Inflammatory macrophage treated with lipopolysaccharide for 1 hour (primary cell): ENCODE measurements around the gene WHAMM.

Source experiments
- DNase-seq, 2 donors: peaks; one replicate each; pipeline ENCODE4 v3.0.0-alpha.2; 2020 to 2022

The WHAMM gene

DNA sequence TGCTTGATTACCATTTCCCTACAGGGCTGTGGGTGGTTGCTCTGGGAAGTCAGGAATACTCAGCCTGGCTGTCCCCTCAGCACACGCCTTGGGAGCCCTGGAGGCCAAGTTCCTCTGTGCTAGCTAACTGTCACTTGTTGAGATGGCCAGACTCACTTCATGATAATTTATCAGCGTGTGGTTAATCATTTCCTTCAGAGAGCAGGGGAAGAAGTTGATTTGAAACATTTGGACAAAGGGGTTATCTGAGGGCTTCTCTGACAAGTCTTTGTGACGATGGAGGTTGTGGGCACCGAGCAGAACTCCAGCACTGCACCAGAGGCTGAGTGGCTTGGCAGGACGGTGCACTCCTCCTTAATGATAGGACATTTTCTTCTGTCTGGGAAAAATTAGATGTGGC, 61.9 kb downstream of the WHAMM start:
- DNase-seq = peak; percentile 13 to 35

DNA sequence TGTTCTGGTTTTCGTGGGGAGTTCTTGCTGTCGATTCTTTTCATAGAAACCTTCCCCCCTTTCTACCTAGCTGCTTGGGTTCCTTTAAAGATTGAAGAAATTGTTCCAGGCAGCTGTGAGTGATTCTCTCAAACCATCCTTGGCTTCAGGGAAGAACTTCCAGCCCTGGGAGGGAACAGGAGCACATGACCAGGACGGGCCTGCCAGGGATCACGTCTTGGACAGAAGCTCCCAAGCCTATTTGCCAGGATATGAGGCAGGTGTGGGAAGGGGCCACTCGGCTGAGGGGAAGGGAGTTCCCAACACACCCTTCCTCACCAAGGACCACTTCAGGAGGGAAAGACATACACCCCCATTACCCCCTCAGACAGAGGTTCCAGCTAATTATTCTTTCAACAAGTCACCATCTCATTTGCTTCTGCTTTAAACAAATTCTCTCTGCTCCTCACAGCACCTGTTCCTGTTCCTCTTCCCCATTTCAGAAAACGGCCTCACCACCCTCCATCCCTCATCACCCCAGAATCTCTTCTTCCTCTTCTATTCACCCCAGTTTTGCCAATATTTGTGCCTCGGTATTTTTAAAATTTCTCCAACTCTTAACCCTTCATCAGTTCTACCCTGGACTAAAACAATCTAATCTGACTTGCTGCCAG, 62.5 kb downstream of the WHAMM start:
- no peak for DNase-seq

DNA sequence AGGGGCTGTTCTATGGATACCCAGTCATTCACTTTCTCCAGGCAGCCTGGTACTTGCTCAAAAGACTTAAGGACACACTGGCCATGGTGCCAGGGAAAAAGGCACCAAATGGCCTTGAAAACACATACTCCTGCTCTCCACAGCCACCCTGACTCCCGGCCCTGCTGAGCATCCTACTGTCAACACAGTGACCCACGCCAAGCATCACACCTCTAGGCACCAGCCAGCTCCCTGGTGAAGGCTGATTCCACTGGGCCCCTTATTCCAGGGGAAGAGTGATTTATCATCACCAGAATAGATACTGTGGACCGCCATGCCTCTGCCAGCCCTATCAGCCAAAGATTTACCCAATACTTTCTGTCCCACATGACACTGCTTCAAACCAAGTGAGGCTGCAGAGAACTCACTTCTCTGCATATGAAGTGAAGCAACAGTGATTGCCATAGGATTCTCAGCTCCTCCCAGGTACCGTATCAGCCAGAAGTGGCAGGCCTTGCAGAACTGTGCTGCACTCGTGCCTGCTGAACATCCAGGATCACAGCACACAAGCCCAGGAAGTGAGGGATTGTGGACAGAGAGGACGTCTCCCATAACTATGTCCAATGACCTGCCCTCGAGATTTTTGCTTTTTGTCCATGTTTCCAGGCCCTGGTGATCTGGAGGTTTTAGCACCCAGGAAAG, 63.7 kb downstream of the WHAMM start:
- DNase-seq = no peak

DNA sequence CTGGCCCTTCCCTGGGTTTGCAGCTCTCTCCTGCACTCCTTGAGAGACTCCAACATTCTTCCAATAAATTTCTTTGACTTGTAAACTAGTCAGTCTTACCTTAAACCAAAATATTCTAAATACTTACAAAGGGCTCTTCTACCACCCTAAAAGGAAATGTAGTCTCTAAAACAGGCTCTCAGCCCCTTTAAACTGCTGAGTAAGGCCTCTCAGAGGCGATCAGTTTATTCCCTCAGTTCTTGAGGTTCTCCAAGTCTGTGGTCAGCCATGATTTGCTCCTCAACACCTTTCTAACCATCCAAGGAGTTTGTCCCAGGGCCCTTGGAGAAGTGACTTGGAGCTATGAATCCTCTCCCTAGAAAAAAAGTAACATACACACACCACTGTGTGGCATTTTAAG, 64.8 kb downstream of the WHAMM start:
- no peak for DNase-seq

DNA sequence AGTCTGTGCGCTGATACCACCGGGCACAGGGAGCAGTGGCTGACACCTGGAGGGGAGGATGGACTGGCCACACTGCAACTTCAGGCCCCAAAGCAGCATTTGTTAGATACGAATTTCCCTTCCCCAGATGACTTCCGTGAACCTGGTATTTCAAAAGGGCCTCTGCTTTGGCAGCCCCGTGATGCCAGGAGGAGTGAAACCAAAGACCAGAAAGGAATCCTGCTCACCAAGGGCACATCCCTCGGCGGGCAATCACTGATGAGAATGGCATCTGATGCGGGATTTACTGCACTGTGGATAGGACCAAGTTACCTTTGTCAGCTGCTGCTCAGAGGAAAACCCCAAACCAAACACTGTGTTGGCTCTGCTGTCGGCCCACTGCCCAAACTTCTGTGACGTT, 65.5 kb downstream of the WHAMM start:
- no peak for DNase-seq

DNA sequence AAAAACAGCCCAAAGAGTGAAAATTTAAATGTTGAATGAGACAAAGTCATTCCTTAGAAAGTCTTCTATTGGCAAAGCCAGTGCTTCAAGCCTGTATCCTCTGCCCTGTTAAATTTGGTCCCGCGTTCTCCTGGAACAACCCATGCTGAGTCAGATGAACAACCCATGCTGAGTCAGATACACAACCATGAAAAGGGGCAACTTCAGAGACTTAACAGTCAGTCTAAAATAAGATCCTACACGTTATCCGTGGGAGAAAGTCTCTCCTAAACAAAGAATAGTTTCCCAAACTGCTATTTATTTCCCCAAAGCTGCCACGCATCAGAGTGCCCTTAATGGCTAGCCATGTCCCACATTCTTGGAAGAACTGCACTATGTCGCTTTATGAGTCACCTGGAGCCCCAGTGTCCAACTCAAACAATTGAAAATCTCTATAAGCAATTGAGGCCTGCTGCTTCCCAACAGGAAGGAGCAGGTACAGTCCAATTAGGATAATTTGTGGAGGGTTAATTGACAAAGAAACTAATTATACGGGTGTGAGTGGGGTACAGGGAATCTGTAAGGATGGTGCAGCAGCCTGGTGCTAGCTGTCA, 66.1 kb downstream of the WHAMM start:
- no peak for DNase-seq

DNA sequence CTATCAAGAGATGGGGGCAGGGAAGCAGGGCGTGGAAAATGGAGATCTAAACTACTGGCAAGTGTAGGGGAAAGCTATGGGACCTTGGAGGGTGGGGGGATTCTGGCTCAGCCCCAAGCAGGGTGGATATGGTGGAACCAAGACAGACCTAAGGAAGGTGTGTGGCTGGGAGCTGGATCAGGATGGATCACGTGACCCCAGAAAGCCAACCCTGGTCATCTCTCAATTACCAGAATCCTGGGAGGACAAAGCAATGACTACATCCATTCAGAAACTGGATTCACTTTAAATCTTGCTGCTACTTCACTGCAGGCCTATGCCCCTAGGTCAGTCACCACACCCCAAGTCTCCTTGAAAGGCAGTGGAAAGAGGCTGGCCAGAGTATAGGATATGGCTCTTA, 68.4 kb downstream of the WHAMM start:
- no peak for DNase-seq

DNA sequence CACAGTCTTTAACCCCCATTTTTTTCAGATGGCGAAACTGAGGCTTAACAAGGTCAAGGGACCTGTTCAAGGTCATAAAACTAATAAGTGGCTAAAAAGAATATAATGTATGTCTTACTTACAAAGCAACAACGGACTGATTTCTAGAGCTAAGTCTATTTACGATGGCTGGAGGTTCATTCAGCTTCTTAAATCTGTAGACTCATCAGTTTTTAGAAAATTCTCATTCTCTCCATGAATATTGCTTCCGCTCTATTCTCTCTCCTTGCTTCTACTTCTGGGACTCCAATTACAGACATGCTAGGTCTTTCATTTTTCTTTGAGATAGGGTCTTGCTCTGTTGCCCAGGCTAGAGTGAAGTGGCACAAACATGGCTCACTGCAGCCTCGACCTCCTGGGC, 68.9 kb downstream of the WHAMM start:
- no peak for DNase-seq

DNA sequence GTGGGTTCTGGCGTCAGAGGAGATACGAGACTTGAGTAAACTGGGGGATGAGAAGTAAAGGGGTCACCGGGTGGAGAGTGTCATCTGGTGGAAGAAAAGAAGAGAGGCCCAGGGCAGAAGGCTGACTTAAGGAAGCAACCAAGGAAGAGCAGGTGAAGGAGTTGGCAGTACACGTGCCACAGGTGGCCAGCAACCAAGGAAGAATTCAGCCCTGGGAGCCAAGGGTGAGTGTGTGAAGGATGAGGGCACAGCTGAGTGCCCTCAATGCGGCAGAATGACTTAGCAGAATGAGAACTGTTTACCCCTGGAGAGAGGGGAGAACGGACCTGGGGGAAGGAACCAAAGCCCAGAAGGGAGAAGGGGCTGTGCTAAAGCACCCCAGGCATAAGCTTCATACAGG, 71.3 kb downstream of the WHAMM start:
- no peak for DNase-seq

DNA sequence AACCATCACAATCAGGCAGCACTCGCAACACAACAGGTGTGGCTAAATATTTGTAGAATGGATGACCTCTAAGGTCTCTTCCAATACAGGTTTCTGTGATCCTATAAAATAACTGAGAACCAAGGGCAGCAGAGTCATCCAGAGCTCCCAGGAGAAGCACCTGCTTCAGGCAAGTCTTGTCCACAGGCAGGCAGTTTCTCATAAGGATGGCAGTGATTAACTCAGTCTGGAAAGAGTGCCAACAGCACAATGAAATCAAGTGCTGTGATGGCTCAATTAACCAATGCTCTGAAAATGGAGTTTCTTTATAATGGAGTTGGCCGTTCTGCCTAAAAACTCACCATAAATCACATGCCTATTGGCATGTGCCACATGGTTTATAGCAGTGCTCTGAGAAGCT, 72.3 kb downstream of the WHAMM start:
- no peak for DNase-seq

DNA sequence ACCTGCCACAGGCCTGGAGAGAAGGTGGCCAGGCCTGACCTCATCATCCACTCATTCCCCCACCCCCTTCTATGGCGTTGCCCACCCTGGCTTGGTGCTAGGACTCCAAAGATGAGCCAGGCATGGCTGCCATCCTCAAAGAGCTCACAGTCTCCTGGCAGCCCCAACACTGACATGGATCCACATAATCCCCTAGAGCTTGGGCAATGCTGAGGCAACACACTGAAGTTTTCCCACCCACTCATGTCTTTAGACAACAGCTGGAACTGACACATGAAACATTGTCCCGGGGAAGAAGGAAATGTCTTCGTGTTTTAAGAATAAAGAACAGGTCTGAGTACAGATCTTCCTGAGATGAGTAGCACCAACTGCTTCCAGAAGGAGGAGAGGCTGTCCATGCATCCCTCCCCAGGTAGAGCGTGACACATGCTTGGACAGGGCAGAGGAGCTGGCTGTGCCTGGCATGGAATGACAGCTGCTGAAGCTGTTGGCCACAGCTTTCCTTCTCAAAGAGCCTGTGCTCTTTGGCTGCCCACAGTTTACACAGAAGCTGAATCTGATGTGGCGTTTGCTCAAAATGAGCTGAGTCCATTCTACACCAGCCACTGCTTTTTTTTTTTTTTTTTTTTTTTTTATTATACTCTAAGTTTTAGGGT, 73.0 kb downstream of the WHAMM start:
- peak; percentile 54 to 71 for DNase-seq
